Progenitor cell of endocrine pancreas (in vitro differentiated cells): ENCODE measurements around the gene SYCP1. TPM values are rescaled to one million over a fixed set of nuclear protein-coding genes. Genes with fewer than 3 reads are reported as not detected.

Source experiments
- DNase-seq: peaks from one replicate; pipeline ENCODE4 v3.0.0; 2021; ENCODE audit warnings: low spot score; ENCODE audit not compliant: unreplicated experiment
- H3K27ac Mint-ChIP-seq: 2 replicates; pipeline ENCODE4 v1.8.0; 2021; ENCODE audit warnings: mild to moderate bottlenecking, moderate library complexity, mixed read lengths
- H3K27me3 Mint-ChIP-seq: 2 replicates; pipeline ENCODE4 v1.8.0; 2021; ENCODE audit warnings: mixed read lengths
- H3K36me3 Mint-ChIP-seq: 2 replicates; pipeline ENCODE4 v1.8.0; 2022; ENCODE audit warnings: mixed read lengths; ENCODE audit not compliant: insufficient read depth
- H3K4me1 Mint-ChIP-seq: 2 replicates; pipeline ENCODE4 v1.8.0; 2021; ENCODE audit warnings: low read depth, mixed read lengths
- H3K4me3 Mint-ChIP-seq: 2 replicates; pipeline ENCODE4 v1.8.0; 2021; ENCODE audit warnings: low read depth, mild to moderate bottlenecking, moderate library complexity, mixed read lengths
- H3K9me3 Mint-ChIP-seq: 2 replicates; pipeline ENCODE4 v1.8.0; 2021; ENCODE audit warnings: low read depth, mixed read lengths
- total RNA-seq: library from RNA; stranded (reverse); gene quantifications from 2 replicates; pipeline ENCODE4 v1.2.1, GENCODE V29; 2021
- TF ChIP-seq, protein P1 (sequence below): fragments of 200-600 bp; sonication (generic); IDR thresholded peaks from one replicate; pipeline ENCODE4 v1.5.0; 2021; ENCODE audit warnings: antibody characterized with exemption, mild to moderate bottlenecking; ENCODE audit not compliant: unreplicated experiment

The SYCP1 gene
- total RNA-seq, 1 donor from 2014 or later, result not detected

DNA sequence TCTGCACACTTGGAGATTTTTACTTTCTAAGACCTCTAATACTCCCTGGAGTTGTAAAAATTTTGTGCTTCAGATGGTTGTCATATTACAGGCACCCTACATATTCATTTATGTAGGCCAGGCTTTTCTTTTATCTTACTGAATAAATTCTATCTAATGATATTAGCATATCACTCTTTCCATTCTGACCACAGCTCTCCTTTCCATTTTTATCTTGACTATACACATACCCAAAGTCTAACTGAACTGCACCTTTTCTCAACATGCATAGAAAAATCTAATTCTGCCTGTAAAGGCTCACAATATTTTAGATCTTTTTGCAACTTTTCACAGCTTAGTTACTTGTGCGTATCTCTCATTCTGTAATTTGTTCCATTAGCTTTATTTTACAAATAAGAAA lies 122.2 kb downstream of the SYCP1 start:
- Mint-ChIP-seq H3K27ac (no peak overlapping the region), H3K9me3 (no peaks in the 10 kb centered on the region), H3K36me3 (no peaks in the 10 kb centered on the region), H3K4me1 (no peaks in the 10 kb centered on the region), H3K27me3 (no peaks in the 10 kb centered on the region), H3K4me3 (no peak overlapping the region)
- TF ChIP-seq, protein P1, sequence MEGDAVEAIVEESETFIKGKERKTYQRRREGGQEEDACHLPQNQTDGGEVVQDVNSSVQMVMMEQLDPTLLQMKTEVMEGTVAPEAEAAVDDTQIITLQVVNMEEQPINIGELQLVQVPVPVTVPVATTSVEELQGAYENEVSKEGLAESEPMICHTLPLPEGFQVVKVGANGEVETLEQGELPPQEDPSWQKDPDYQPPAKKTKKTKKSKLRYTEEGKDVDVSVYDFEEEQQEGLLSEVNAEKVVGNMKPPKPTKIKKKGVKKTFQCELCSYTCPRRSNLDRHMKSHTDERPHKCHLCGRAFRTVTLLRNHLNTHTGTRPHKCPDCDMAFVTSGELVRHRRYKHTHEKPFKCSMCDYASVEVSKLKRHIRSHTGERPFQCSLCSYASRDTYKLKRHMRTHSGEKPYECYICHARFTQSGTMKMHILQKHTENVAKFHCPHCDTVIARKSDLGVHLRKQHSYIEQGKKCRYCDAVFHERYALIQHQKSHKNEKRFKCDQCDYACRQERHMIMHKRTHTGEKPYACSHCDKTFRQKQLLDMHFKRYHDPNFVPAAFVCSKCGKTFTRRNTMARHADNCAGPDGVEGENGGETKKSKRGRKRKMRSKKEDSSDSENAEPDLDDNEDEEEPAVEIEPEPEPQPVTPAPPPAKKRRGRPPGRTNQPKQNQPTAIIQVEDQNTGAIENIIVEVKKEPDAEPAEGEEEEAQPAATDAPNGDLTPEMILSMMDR, result no peak
- DNase-seq, result no peak

DNA sequence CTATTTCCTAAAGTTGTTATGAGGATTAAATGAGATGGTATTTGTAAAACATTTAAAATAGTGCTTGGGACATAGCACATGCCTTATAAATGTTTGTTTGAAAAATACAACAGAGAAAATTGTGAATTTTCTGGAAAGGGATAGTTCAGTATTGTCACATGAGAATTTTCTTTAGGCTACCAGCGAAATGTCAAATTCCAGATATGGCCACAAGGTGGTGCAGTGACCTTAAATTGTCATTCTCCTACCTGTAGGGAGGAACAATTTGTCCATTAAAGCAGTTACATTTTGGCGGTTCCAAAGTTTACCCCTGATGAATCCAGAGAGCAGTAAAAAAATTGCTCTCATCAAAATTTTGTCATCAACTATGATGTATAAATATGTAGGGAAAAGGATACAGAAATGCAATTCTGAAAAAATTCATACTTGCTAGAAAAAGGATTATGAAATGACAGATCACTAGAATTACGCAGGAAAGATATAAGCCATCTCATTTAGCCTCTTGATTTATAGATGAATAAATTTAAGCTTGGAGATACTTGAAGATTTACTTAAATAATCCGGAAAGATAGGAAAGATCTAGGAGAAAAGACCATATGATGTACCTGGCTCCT lies 124.7 kb downstream of the SYCP1 start:
- H3K9me3 Mint-ChIP-seq, result peaks cover 8% of the 10 kb centered on the region
- peak; percentile 45 for DNase-seq
- no peaks in the 10 kb centered on the region for H3K27me3 Mint-ChIP-seq
- no peak overlapping the region for H3K4me3 Mint-ChIP-seq
- TF ChIP-seq, protein P1, result peak; percentile 85
- no peaks in the 10 kb centered on the region for H3K4me1 Mint-ChIP-seq
- no peaks in the 10 kb centered on the region for H3K36me3 Mint-ChIP-seq
- no peak overlapping the region for H3K27ac Mint-ChIP-seq

DNA sequence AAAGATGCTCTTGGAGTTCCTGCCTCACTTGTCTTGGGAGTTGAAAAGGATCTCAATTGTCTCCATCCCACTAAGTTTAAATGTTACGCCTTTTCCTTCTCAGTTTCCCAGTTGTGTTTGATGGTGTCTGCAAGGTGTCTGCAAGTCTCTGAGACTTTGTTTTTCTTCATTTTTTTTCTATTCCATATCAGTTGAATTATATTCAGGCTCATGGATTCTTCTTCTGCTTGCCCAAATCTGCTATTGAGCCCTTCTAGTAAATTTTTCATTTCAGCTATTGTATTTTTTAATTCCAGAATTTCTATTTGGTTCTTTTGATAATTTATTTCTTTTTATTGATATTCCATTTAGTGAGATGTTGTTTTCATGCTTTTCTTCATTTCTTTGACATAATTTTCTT lies 127.6 kb downstream of the SYCP1 start:
- no peak overlapping the region for H3K4me3 Mint-ChIP-seq
- H3K4me1 Mint-ChIP-seq, result no peaks in the 10 kb centered on the region
- no peaks in the 10 kb centered on the region for H3K27me3 Mint-ChIP-seq
- no peaks in the 10 kb centered on the region for H3K36me3 Mint-ChIP-seq
- no peak for DNase-seq
- peaks cover 12% of the 10 kb centered on the region for H3K9me3 Mint-ChIP-seq
- TF ChIP-seq, protein P1, result no peak
- no peak overlapping the region for H3K27ac Mint-ChIP-seq

DNA sequence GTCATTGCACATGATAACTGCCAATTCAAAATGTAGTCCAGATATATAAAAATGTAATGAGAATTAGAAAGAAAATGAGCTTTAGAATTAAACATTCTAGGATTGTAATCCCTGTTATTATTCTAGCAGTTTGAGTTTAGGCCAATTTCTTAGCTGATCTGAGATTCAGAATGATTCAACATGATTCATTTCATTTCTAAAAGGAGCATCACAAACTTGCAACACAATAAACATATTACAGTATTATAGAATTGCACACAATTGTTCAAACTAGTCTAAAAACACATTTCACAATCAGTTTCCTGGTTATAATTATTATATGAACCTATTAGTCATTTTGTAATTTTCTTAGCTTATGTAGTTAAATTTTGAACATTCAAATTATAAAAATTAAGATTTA lies 131.6 kb downstream of the SYCP1 start:
- TF ChIP-seq, protein P1, result no peak
- no peak overlapping the region for H3K27ac Mint-ChIP-seq
- no peaks in the 10 kb centered on the region for H3K4me1 Mint-ChIP-seq
- H3K9me3 Mint-ChIP-seq, result peaks cover 31% of the 10 kb centered on the region
- H3K4me3 Mint-ChIP-seq, result no peak overlapping the region
- no peak for DNase-seq
- H3K36me3 Mint-ChIP-seq, result no peaks in the 10 kb centered on the region
- H3K27me3 Mint-ChIP-seq, result no peaks in the 10 kb centered on the region

DNA sequence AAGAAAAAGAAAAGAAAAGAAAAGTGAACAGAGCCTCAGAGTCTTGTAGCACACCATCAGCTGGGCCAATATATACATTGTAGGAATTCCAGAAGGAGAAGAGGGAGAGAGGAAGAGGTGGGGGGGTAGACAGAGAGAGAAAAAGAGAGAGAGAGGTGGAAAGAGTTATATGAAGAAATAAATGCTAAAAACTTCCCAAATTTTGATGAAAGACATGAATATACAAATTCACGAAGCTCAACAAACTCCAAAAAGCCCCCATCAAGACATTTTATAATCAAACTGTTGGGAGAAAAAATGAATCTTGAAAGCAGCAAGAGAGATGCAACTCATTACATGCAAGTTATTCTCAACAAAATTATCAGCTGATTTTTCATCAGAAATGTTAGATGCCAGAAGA lies 133.4 kb downstream of the SYCP1 start:
- Mint-ChIP-seq H3K27me3 (no peaks in the 10 kb centered on the region), H3K4me3 (no peak overlapping the region), H3K27ac (no peak overlapping the region)

More for the DNA sequence above, 133.4 kb downstream of the SYCP1 start:
- TF ChIP-seq, protein P1, result no peak
- Mint-ChIP-seq H3K4me1 (no peaks in the 10 kb centered on the region), H3K36me3 (no peaks in the 10 kb centered on the region), H3K9me3 (peaks cover 23% of the 10 kb centered on the region)
- DNase-seq, result no peak
